OCI-LY7 (cell line): Measurements from ENCODE around the gene CPPED1. TPM values are rescaled to one million over a fixed set of nuclear protein-coding genes. Genes with fewer than 3 reads are reported as not detected.

ENCODE experiments used
- BruUV-seq: library from RNA; stranded (reverse); fragments of 400-500 nt; replicated peaks from 2 replicates; lab custom pipeline; 2021; lab: Mats Ljungman, UMichigan
- CTCF ChIA-PET: fragments of 300-600 bp; sonication (Branson Sonifier 250); formaldehyde crosslinking; loops from one replicate; lab custom pipeline; 2022; ENCODE audit warnings: antibody characterized with exemption; ENCODE audit not compliant: unreplicated experiment; lab: Charles Lee
- POLR2A ChIA-PET: fragments of 300-600 bp; sonication (Branson Sonifier 250); formaldehyde crosslinking; loops from one replicate; lab custom pipeline; 2022; ENCODE audit warnings: antibody characterized with exemption; lab: Charles Lee
- DNase-seq: peaks from one replicate; pipeline ENCODE4 v3.0.0-alpha.2; 2015; ENCODE audit warnings: low spot score
- H2AFZ ChIP-seq: fragments of 200-600 bp; sonication (generic), shearing (Covaris generic); 2 replicates; pipeline ENCODE4 v1.6.1; 2014; ENCODE audit warnings: mild to moderate bottlenecking, antibody characterized with exemption, low read length, moderate library complexity
- H3K27ac ChIP-seq: fragments of 200-600 bp; sonication (generic); 2 replicates; pipeline ENCODE4 v1.5.1; 2014; ENCODE audit warnings: mixed run types, low read depth, mild to moderate bottlenecking, moderate library complexity, low read length, inconsistent platforms; ENCODE audit not compliant: poor library complexity, severe bottlenecking
- H3K36me3 ChIP-seq: fragments of 200-600 bp; sonication (generic); 2 replicates; pipeline ENCODE4 v1.6.1; 2014; ENCODE audit warnings: mild to moderate bottlenecking, antibody characterized with exemption, low read length, moderate library complexity, mixed read lengths; ENCODE audit not compliant: insufficient read depth
- H3K4me1 ChIP-seq: fragments of 200-600 bp; sonication (generic); 2 replicates; pipeline ENCODE4 v1.5.1; 2014; ENCODE audit warnings: mild to moderate bottlenecking, low read length; ENCODE audit not compliant: insufficient read depth, poor library complexity, severe bottlenecking
- H3K4me2 ChIP-seq: fragments of 200-600 bp; sonication (generic); 2 replicates; pipeline ENCODE4 v1.6.1; 2014; ENCODE audit warnings: mild to moderate bottlenecking, low read length
- H3K4me3 ChIP-seq: fragments of 200-600 bp; sonication (generic); 2 replicates; pipeline ENCODE4 v1.5.1; 2014; ENCODE audit warnings: mild to moderate bottlenecking, low read depth, low read length; ENCODE audit not compliant: poor library complexity, severe bottlenecking
- H3K79me2 ChIP-seq: fragments of 200-600 bp; sonication (generic); 2 replicates; pipeline ENCODE4 v1.6.1; 2016; ENCODE audit warnings: low read depth, mild to moderate bottlenecking, low read length, moderate library complexity, mixed read lengths; ENCODE audit not compliant: insufficient read depth
- H3K9me2 ChIP-seq: fragments of 200-600 bp; sonication (generic); 2 replicates; pipeline ENCODE4 v1.6.1; 2016; ENCODE audit warnings: mild to moderate bottlenecking, low read length, mixed read lengths; ENCODE audit not compliant: insufficient read depth
- H3K9me3 ChIP-seq: fragments of 200-600 bp; sonication (generic); 2 replicates; pipeline ENCODE4 v1.6.1; 2014; ENCODE audit warnings: mild to moderate bottlenecking, mixed run types, low read length, mixed read lengths
- H4K20me1 ChIP-seq: fragments of 200-600 bp; sonication (generic); 2 replicates; pipeline ENCODE4 v1.6.1; 2014; ENCODE audit warnings: mild to moderate bottlenecking, antibody characterized with exemption, low read length, moderate library complexity, mixed read lengths; ENCODE audit not compliant: insufficient read depth
- CTCF ChIP-seq: fragments of 200-600 bp; sonication (generic); conservative IDR thresholded peaks from 2 replicates; pipeline ENCODE4 v1.5.1; 2014; ENCODE audit warnings: mild to moderate bottlenecking, antibody characterized with exemption, low read length, moderate library complexity, mixed read lengths
- EZH2phosphoT487 ChIP-seq: fragments of 200-600 bp; sonication (generic); IDR thresholded peaks from 2 replicates; pipeline ENCODE4 v1.6.1; 2018; ENCODE audit warnings: low read depth, borderline replicate concordance, mild to moderate bottlenecking, mixed run types, antibody characterized with exemption, low read length, moderate library complexity, mixed read lengths
- intact Hi-C: fragments of 100-400 bp; cut with micrococcal nuclease; formaldehyde crosslinking; loops from one replicate; pipeline ENCODE4 v1.10.0; 2022; ENCODE audit not compliant: unreplicated experiment
- total RNA-seq, 2 experiments: library from RNA; depleted of rRNA in 1 of 2; stranded (reverse); fragments of >200 nt in 1 of 2; shearing (Covaris generic) in 1 of 2; gene quantifications; 2 replicates each; pipeline ENCODE4 v1.2.3, GENCODE V29; 2014 to 2022

The CPPED1 gene
- total RNA-seq, 2 experiments from 2014 or later = 8.6 to 14.2 TPM

GRCh38 chr16:12612598-12613101, 191.0 kb downstream of the CPPED1 start:
- no peak for DNase-seq
- BruUV-seq = no TSS peak
- Histone ChIP-seq H2AFZ (no peak overlapping the region), H3K79me2 (no peaks in the 10 kb centered on the region), H3K27ac (no peak overlapping the region), H3K4me2 (no peak overlapping the region), H3K4me1 (peaks cover 9% of the 10 kb centered on the region), H3K9me2 (no peaks in the 10 kb centered on the region), H3K36me3 (no peaks in the 10 kb centered on the region), H3K4me3 (no peak overlapping the region), H4K20me1 (no peaks in the 10 kb centered on the region), H3K9me3 (no peaks in the 10 kb centered on the region; the same call in 1 of the 2 replicates)
- POLR2A ChIA-PET = interaction anchor here (0.7 kb wide), 1 partner anchor 37 kb away, joined by 3 read pairs; no protein-coding TSS in a partner anchor
- intact Hi-C loops = loop anchor here (10.0 kb wide), 1 partner anchor 518 kb away; no protein-coding TSS in a partner anchor
- TF ChIP-seq CTCF (no peak), EZH2phosphoT487 (no peak)
- CTCF ChIA-PET = no interaction called here

GRCh38 chr16:12611916-12612597, 191.6 kb downstream of the CPPED1 start:
- no peaks in the 10 kb centered on the region for H3K36me3 ChIP-seq

More at GRCh38 chr16:12611916-12612597, 191.6 kb downstream of the CPPED1 start:
- Histone ChIP-seq H3K4me3 (no peak overlapping the region), H2AFZ (no peak overlapping the region), H3K27ac (no peak overlapping the region), H3K4me1 (peaks cover 9% of the 10 kb centered on the region), H3K9me2 (no peaks in the 10 kb centered on the region), H3K9me3 (no peaks in the 10 kb centered on the region; the same call in 1 of the 2 replicates), H4K20me1 (no peaks in the 10 kb centered on the region), H3K79me2 (no peaks in the 10 kb centered on the region), H3K4me2 (no peak overlapping the region)
- ChIA-PET CTCF (no interaction called here), POLR2A (no interaction called here)
- intact Hi-C loops = loop anchor here (10.0 kb wide), 1 partner anchor 517 kb away; no protein-coding TSS in a partner anchor
- TF ChIP-seq CTCF (no peak), EZH2phosphoT487 (no peak)
- DNase-seq = no peak
- BruUV-seq = no TSS peak
